Testis (tissue), 3 donors: ENCODE measurements around the gene PERM1. TPM values are rescaled to one million over a fixed set of nuclear protein-coding genes. Genes with fewer than 3 reads are reported as not detected.
A peak's percentile ranks its signal among the peaks of the same experiment; 100 is the strongest.

ENCODE experiments used
- DNase-seq: peaks from one replicate; pipeline ENCODE4 v3.0.0-alpha.2; 2019
- H3K27ac ChIP-seq, 2 donors: fragments of 200-600 bp; sonication (generic); one replicate each; pipeline ENCODE4 v1.5.1; 2019
- H3K27me3 ChIP-seq: fragments of 200-600 bp; sonication (generic); one replicate; pipeline ENCODE4 v1.5.1; 2019
- H3K36me3 ChIP-seq: fragments of 200-600 bp; sonication (generic); one replicate; pipeline ENCODE4 v1.5.1; 2017; ENCODE audit warnings: low read depth; ENCODE audit errors: missing control alignments
- H3K4me1 ChIP-seq: fragments of 200-600 bp; sonication (generic); one replicate; pipeline ENCODE4 v1.5.1; 2019
- H3K4me3 ChIP-seq, 2 donors: fragments of 200-600 bp; sonication (generic); one replicate each; pipeline ENCODE4 v1.5.1; 2017 to 2019
- H3K9me3 ChIP-seq: fragments of 200-600 bp; sonication (generic); one replicate; pipeline ENCODE4 v1.5.1; 2017
- CTCF ChIP-seq, 3 experiments: fragments of 450-650 bp in 2 of 3; fragments of 200-600 bp in 1 of 3; sonication (generic) in 1 of 3; IDR thresholded peaks; one replicate each; pipeline ENCODE4 v1.5.1; 2016 to 2019; ENCODE audit warnings: antibody characterized with exemption in 3 of 3, mild to moderate bottlenecking in 2 of 3, moderate library complexity in 1 of 3
- POLR2A ChIP-seq: fragments of 450-650 bp; IDR thresholded peaks from one replicate; pipeline ENCODE4 v1.6.1; 2017; ENCODE audit warnings: antibody characterized with exemption, mild to moderate bottlenecking, moderate library complexity
- WGBS, 2 donors: methylation state at CpG; one replicate each; pipeline ENCODE4 v1.1.5; 2018; 5-methylcytosine and 5-hydroxymethylcytosine counted together
- intact Hi-C: fragments of 100-400 bp; cut with DNase I; formaldehyde crosslinking; loops from one replicate; pipeline ENCODE4 v1.15.1; 2023; ENCODE audit warnings: low total_unique reads
- polyA plus RNA-seq: library from polyadenylated mRNA; stranded (reverse); fragments of 350-450 nt; fragmentation: Illumina TruSeq; extraction: RNeasy Lipid Tissue Mini Kit (QIAGEN cat#74804); gene quantifications from one replicate; pipeline ENCODE4 v1.2.3, GENCODE V29; 2014; ENCODE audit warnings: low read depth, low replicate concordance; ENCODE audit not compliant: insufficient read depth
- total RNA-seq, 2 donors: library from RNA; depleted of rRNA; stranded (reverse); fragments of >200 nt; gene quantifications; one replicate each; pipeline ENCODE4 v1.2.3, GENCODE V29; 2016

Gene PERM1
- total and polyA plus RNA-seq, 3 donors from 2014 or later, result 0.65 to 4.9 (median 3.2) TPM

- Histone ChIP-seq H3K4me1 (peaks cover 5% of the 10 kb centered on the region), H3K9me3 (no peaks in the 10 kb centered on the region), H3K4me3 (no peak overlapping the region), H3K27me3 (no peaks in the 10 kb centered on the region), H3K36me3 (no peaks in the 10 kb centered on the region), H3K27ac (no peak overlapping the region)
- TF ChIP-seq POLR2A (no peak), CTCF (IDR thresholded peaks at IDR 0.05) (no peak)
- intact Hi-C loops, result loop anchor here (10.0 kb wide), 1 partner anchor 66 kb away; no protein-coding TSS in a partner anchor
- no peak for DNase-seq
- 40 to 75% methylated on average over 2 to 29 of the region's 33 CpGs for WGBS, 2 donors
Observed at GRCh38 chr1:970242-970972, 11.5 kb downstream of the PERM1 start.

- Histone ChIP-seq H3K4me1 (peaks cover 5% of the 10 kb centered on the region), H3K36me3 (no peaks in the 10 kb centered on the region), H3K27ac (no peak overlapping the region), H3K9me3 (no peaks in the 10 kb centered on the region), H3K4me3 (no peak overlapping the region), H3K27me3 (no peaks in the 10 kb centered on the region)
- no peak for TF ChIP-seq CTCF (IDR thresholded peaks at IDR 0.05)
- TF ChIP-seq POLR2A, result no peak
- 72 to 77% methylated on average over 15 of the region's 15 CpGs for WGBS, 2 donors
- intact Hi-C loops, result no loop called here
- no peak for DNase-seq
Observed at GRCh38 chr1:969260-969855, 12.5 kb downstream of the PERM1 start.

- Histone ChIP-seq H3K27ac (no peak overlapping the region), H3K4me3 (no peak overlapping the region), H3K27me3 (no peaks in the 10 kb centered on the region), H3K36me3 (no peaks in the 10 kb centered on the region), H3K4me1 (peaks cover 5% of the 10 kb centered on the region), H3K9me3 (no peaks in the 10 kb centered on the region)
- intact Hi-C loops, result no loop called here
- 76 to 93% methylated on average over 3 to 22 of the region's 23 CpGs for WGBS, 2 donors
- DNase-seq, result no peak
- TF ChIP-seq POLR2A, result no peak
- TF ChIP-seq CTCF (IDR thresholded peaks at IDR 0.05), result no peak
Observed at GRCh38 chr1:967466-968343, 14.2 kb downstream of the PERM1 start.

GRCh38 chr1:966704-967300 lies 15.1 kb downstream of the PERM1 start:
- DNase-seq, result peak; percentile 70
- H3K27ac ChIP-seq, result peak overlapping the region in 1 of 2 donors; percentile 24
- peak overlapping the region; percentile 31 to 54 for H3K4me3 ChIP-seq
- intact Hi-C loops, result no loop called here
- H3K4me1 ChIP-seq, result peaks cover 5% of the 10 kb centered on the region
- no peaks in the 10 kb centered on the region for H3K9me3 ChIP-seq
- H3K36me3 ChIP-seq, result no peaks in the 10 kb centered on the region
- H3K27me3 ChIP-seq, result no peaks in the 10 kb centered on the region
- TF ChIP-seq POLR2A (no peak), CTCF (IDR thresholded peaks at IDR 0.05) (no peak)
- WGBS, 2 donors, result 31 to 56% methylated on average over 23 to 60 of the region's 60 CpGs
